B cell (primary cell): ENCODE data around the gene ZCCHC24. TPM values are rescaled to one million over a fixed set of nuclear protein-coding genes. Genes with fewer than 3 reads are reported as not detected.

Experiments
- ATAC-seq: fragments of 200-7000 bp; cut with Tn5 transposase; one replicate; pipeline ENCODE4 v1.10.0; 2021; ENCODE audit warnings: low read depth, mild to moderate bottlenecking, moderate number of reproducible peaks, moderate library complexity
- CTCF ChIA-PET: fragments of 350-600 bp; sonication (Branson Sonifier 250); formaldehyde crosslinking; loops from one replicate; lab custom pipeline; 2021; ENCODE audit warnings: antibody characterized with exemption, inconsistent platforms; lab: Charles Lee
- POLR2A ChIA-PET: fragments of 350-600 bp; sonication (Branson Sonifier 250); formaldehyde crosslinking; loops from one replicate; lab custom pipeline; 2021; ENCODE audit warnings: antibody characterized with exemption; lab: Charles Lee
- DNase-seq: peaks from one replicate; pipeline ENCODE4 v3.0.0; 2013
- H2AFZ ChIP-seq: 2 replicates; pipeline ENCODE4 v1.6.1; 2012; ENCODE audit warnings: mild to moderate bottlenecking, low read depth, low read length; ENCODE audit not compliant: insufficient read depth, poor library complexity, severe bottlenecking
- H3K27ac ChIP-seq, 2 donors: 1 replicate in 1 of 2; 2 replicates in 1 of 2; pipeline ENCODE4 v1.5.1; 2012 to 2013; ENCODE audit warnings: low read length in 2 of 2, mild to moderate bottlenecking in 2 of 2, moderate library complexity in 1 of 2
- H3K27me3 ChIP-seq, 4 experiments: fragments of 200-600 bp in 1 of 4; sonication (generic) in 1 of 4; replicated peaks in 1 of 4; 1 replicate in 2 of 4; 2 replicates in 2 of 4; pipeline versions ENCODE4 v1.6.1 to v1.7.0; 2013 to 2016; ENCODE audit warnings: low read length in 3 of 4, mild to moderate bottlenecking in 2 of 4, mixed read lengths in 1 of 4, moderate library complexity in 1 of 4; ENCODE audit not compliant: insufficient read depth in 4 of 4, control insufficient read depth in 3 of 4; ENCODE audit errors: control extremely low read depth in 1 of 4
- H3K36me3 ChIP-seq, 2 experiments: replicated peaks in 1 of 2; 1 replicate in 1 of 2; 2 replicates in 1 of 2; pipeline versions ENCODE4 v1.6.1 to v1.7.1; 2013; ENCODE audit warnings: low read length in 1 of 2; ENCODE audit not compliant: insufficient read depth in 2 of 2, control insufficient read depth in 1 of 2; ENCODE audit errors: control extremely low read depth in 1 of 2, extremely low read depth in 1 of 2
- H3K4me1 ChIP-seq, 2 donors: fragments of 200-600 bp in 1 of 2; sonication (generic) in 1 of 2; 1 replicate in 1 of 2; 2 replicates in 1 of 2; pipeline versions ENCODE4 v1.5.1 to v1.6.1; 2013 to 2017; ENCODE audit warnings: low read length in 2 of 2; ENCODE audit not compliant: control insufficient read depth in 2 of 2, insufficient read depth in 2 of 2
- H3K4me2 ChIP-seq: replicated peaks from 2 replicates; pipeline ENCODE3; 2012; ENCODE audit warnings: mild to moderate bottlenecking, low read depth, low read length; ENCODE audit not compliant: poor library complexity, severe bottlenecking
- H3K4me3 ChIP-seq, 5 experiments: fragments of 200-600 bp in 1 of 5; sonication (generic) in 1 of 5; 1 replicate in 3 of 5; 2 replicates in 2 of 5; pipeline versions ENCODE4 v1.5.1 to v1.7.0; 2011 to 2016; ENCODE audit warnings: low read length in 4 of 5, mild to moderate bottlenecking in 4 of 5, low read depth in 2 of 5, control low read depth in 1 of 5, moderate library complexity in 1 of 5; ENCODE audit not compliant: insufficient read depth in 1 of 5; ENCODE audit errors: control extremely low read depth in 1 of 5, extremely low read depth in 1 of 5
- H3K79me2 ChIP-seq: fragments of 200-600 bp; sonication (generic); one replicate; pipeline ENCODE4 v1.6.0; 2016; ENCODE audit warnings: low read length; ENCODE audit not compliant: control insufficient read depth, insufficient read depth
- H3K9ac ChIP-seq: fragments of 200-600 bp; sonication (generic); 2 replicates; pipeline ENCODE4 v1.6.1; 2017; ENCODE audit warnings: mild to moderate bottlenecking, low read length, moderate library complexity
- H3K9me3 ChIP-seq, 3 donors: one replicate each; pipeline versions ENCODE4 v1.6.1 to v1.7.1; 2013; ENCODE audit warnings: low read length in 2 of 3; ENCODE audit not compliant: control insufficient read depth in 2 of 3, insufficient read depth in 1 of 3; ENCODE audit errors: control extremely low read depth in 1 of 3
- H4K20me1 ChIP-seq: 2 replicates; pipeline ENCODE4 v1.6.0; 2012; ENCODE audit warnings: mild to moderate bottlenecking, low read length; ENCODE audit not compliant: insufficient read depth, control insufficient read depth, poor library complexity, severe bottlenecking
- H3K27ac Mint-ChIP-seq: one replicate; pipeline ENCODE4 v1.8.0; 2021; ENCODE audit warnings: mixed read lengths
- H3K27me3 Mint-ChIP-seq: one replicate; pipeline ENCODE4 v1.8.0; 2021; ENCODE audit warnings: mixed read lengths
- H3K4me1 Mint-ChIP-seq: one replicate; pipeline ENCODE4 v1.8.0; 2021; ENCODE audit warnings: mixed read lengths
- H3K4me3 Mint-ChIP-seq: one replicate; pipeline ENCODE4 v1.8.0; 2021; ENCODE audit warnings: mixed read lengths
- H3K9me3 Mint-ChIP-seq: one replicate; pipeline ENCODE4 v1.8.0; 2022; ENCODE audit warnings: mixed read lengths; ENCODE audit not compliant: insufficient read depth
- CTCF ChIP-seq: fragments of 200-600 bp; IDR thresholded peaks from one replicate; pipeline ENCODE4 v1.8.0; 2022; ENCODE audit warnings: antibody characterized with exemption, mild to moderate bottlenecking
- EZH2 ChIP-seq: IDR thresholded peaks from 2 replicates; pipeline ENCODE4 v1.6.1; 2012; ENCODE audit warnings: borderline replicate concordance, low read depth, mild to moderate bottlenecking, moderate library complexity, low read length; ENCODE audit not compliant: insufficient read depth, poor library complexity, severe bottlenecking
- WGBS: methylation state at CpG from one replicate; pipeline ENCODE4 v1.1.5; 2013; ENCODE audit warnings: missing lambda C conversion rate; ENCODE audit not compliant: insufficient coverage; 5-methylcytosine and 5-hydroxymethylcytosine counted together
- intact Hi-C: fragments of 100-400 bp; cut with micrococcal nuclease; formaldehyde crosslinking; loops from one replicate; pipeline ENCODE4 v1.10.0; 2022
- polyA plus RNA-seq: library from polyadenylated mRNA; depleted of rRNA; stranded (reverse); fragments of >200 nt; gene quantifications from 2 replicates; pipeline ENCODE4 v1.2.3, GENCODE V29; 2012
- total RNA-seq, 2 donors: library from RNA; stranded (reverse); fragments of 120-200 nt in 1 of 2; gene quantifications; 1 replicate in 1 of 2; 2 replicates in 1 of 2; pipeline versions ENCODE4 v1.2.3 to v1.2.4, GENCODE V29; 2013 to 2022

The ZCCHC24 gene
- total and polyA plus RNA-seq, 2 donors (not counting 1 experiment from before 2014, with no cell fraction given), result 0.34 to 2.3 TPM

- no peaks in the 10 kb centered on the region for H3K9me3 Mint-ChIP-seq
- Histone ChIP-seq H3K36me3 (no peaks in the 10 kb centered on the region), H3K79me2 (no peaks in the 10 kb centered on the region), H4K20me1 (no peaks in the 10 kb centered on the region), H3K27me3 (no peaks in the 10 kb centered on the region), H3K4me1 (no peaks in the 10 kb centered on the region), H3K9me3 (no peaks in the 10 kb centered on the region), H2AFZ (no peak overlapping the region), H3K4me3 (no peak overlapping the region), H3K27ac (no peak overlapping the region), H3K9ac (no peak overlapping the region), H3K4me2 (no peak overlapping the region)
- TF ChIP-seq EZH2 (no peak), CTCF (no peak)
- ChIA-PET POLR2A (no interaction called here), CTCF (interaction anchor here (9.3 kb wide), 1 partner anchor 116 kb away, joined by 124 read pairs; no protein-coding TSS in a partner anchor)
- DNase-seq, result no peak
- peaks cover 13% of the 10 kb centered on the region for H3K27me3 Mint-ChIP-seq
- ATAC-seq, result no peak
- no peak overlapping the region for H3K4me3 Mint-ChIP-seq
- no peaks in the 10 kb centered on the region for H3K4me1 Mint-ChIP-seq
- 76% methylated on average over 7 of the region's 9 CpGs for WGBS
- intact Hi-C loops, result no loop called here
- no peak overlapping the region for H3K27ac Mint-ChIP-seq
These were observed 45.1 kb upstream of the ZCCHC24 start for GRCh38 chr10:79490400-79491142.

- H3K36me3 ChIP-seq, result no peaks in the 10 kb centered on the region
- H3K4me2 ChIP-seq, result no peak overlapping the region
- Mint-ChIP-seq H3K4me3 (no peak overlapping the region), H3K27ac (no peak overlapping the region), H3K4me1 (no peaks in the 10 kb centered on the region), H3K27me3 (peaks cover 7% of the 10 kb centered on the region), H3K9me3 (no peaks in the 10 kb centered on the region)
- H3K4me1 ChIP-seq, result no peaks in the 10 kb centered on the region
- 63% methylated on average over 2 of the region's 3 CpGs for WGBS
- CTCF ChIA-PET, result interaction anchor here (1.4 to 9.3 kb wide), 3 partner anchors 21 to 130 kb away, joined by 4 to 124 read pairs (median 4); no protein-coding TSS in a partner anchor
- H4K20me1 ChIP-seq, result no peaks in the 10 kb centered on the region
- TF ChIP-seq EZH2 (no peak), CTCF (no peak)
- no peak overlapping the region for H2AFZ ChIP-seq
- no peak overlapping the region for H3K9ac ChIP-seq
- intact Hi-C loops, result no loop called here
- DNase-seq, result no peak
- H3K27ac ChIP-seq, result no peak overlapping the region
- H3K27me3 ChIP-seq, result no peaks in the 10 kb centered on the region
- no peaks in the 10 kb centered on the region for H3K9me3 ChIP-seq
- no peak for ATAC-seq
- H3K4me3 ChIP-seq, result no peak overlapping the region
- POLR2A ChIA-PET, result no interaction called here
- H3K79me2 ChIP-seq, result no peaks in the 10 kb centered on the region
These were observed 43.4 kb upstream of the ZCCHC24 start for GRCh38 chr10:79488870-79489269.
